HepG2 (cell line): ENCODE results near the gene HEXA. TPM values are rescaled to one million over a fixed set of nuclear protein-coding genes. Genes with fewer than 3 reads are reported as not detected.

Source experiments
- ATAC-seq: fragments of 200-7000 bp; cut with Tn5 transposase; 3 replicates; pipeline ENCODE4 v1.9.1; 2020; ENCODE audit warnings: mild to moderate bottlenecking, moderate library complexity
- BruUV-seq: library from RNA; stranded (reverse); fragments of 400-500 nt; replicated peaks from 2 replicates; lab custom pipeline; 2021; lab: Mats Ljungman, UMichigan
- CTCF ChIA-PET: fragments of 300-600 bp; formaldehyde crosslinking; extraction: SDS; loops from one replicate; lab custom pipeline; 2021; ENCODE audit warnings: low total read pairs, inconsistent platforms, low intra/inter-chr PET ratio; lab: Yijun Ruan, JAX
- POLR2A ChIA-PET: fragments of 350-600 bp; sonication (Branson Sonifier 250); formaldehyde crosslinking; loops from one replicate; lab custom pipeline; 2020; ENCODE audit warnings: antibody characterized with exemption, inconsistent platforms; lab: Yijun Ruan, JAX
- DNase-seq: peaks from one replicate; pipeline ENCODE4 v3.0.0-alpha.2; 2015; ENCODE audit warnings: low spot score
- FAIRE-seq: peaks from 3 replicates; lab custom pipeline; 2011; peaks lifted over from hg19 to GRCh38; lab: Jason Lieb, UNC
- H2AFZ ChIP-seq: one replicate; pipeline ENCODE4 v1.6.1; 2011; ENCODE audit warnings: low read length, inconsistent platforms
- H3K27ac ChIP-seq: fragments of 300-600 bp; 3 replicates; pipeline ENCODE4 v1.8.0; 2011; ENCODE audit warnings: mixed run types, mild to moderate bottlenecking, mixed read lengths, low read length, inconsistent platforms; ENCODE audit not compliant: insufficient read depth; ENCODE audit errors: extremely low read length
- H3K27me3 ChIP-seq, 2 experiments: fragments of 200-600 bp in 1 of 2; 2 replicates in 1 of 2; 3 replicates in 1 of 2; pipeline versions ENCODE4 v1.6.0 to v1.8.0; 2011; ENCODE audit warnings: low read length in 2 of 2, mild to moderate bottlenecking in 2 of 2, moderate library complexity in 2 of 2, inconsistent platforms in 1 of 2; ENCODE audit not compliant: insufficient read depth in 2 of 2, control insufficient read depth in 1 of 2
- H3K36me3 ChIP-seq, 2 experiments: fragments of 200-600 bp in 1 of 2; replicated peaks in 1 of 2; 2 replicates in 1 of 2; 3 replicates in 1 of 2; pipeline versions ENCODE4 v1.5.1 to v1.8.0; 2011; ENCODE audit warnings: low read length in 2 of 2, inconsistent platforms in 1 of 2; ENCODE audit not compliant: insufficient read depth in 2 of 2, control insufficient read depth in 1 of 2
- H3K4me1 ChIP-seq: 2 replicates; pipeline ENCODE4 v1.5.1; 2012; ENCODE audit warnings: low read length, inconsistent platforms; ENCODE audit not compliant: insufficient read depth
- H3K4me2 ChIP-seq: 2 replicates; pipeline ENCODE4 v1.6.0; 2011; ENCODE audit warnings: low read depth, low read length, inconsistent platforms
- H3K4me3 ChIP-seq, 3 experiments: fragments of 200-600 bp in 1 of 3; sonication (generic), shearing (Covaris generic) in 1 of 3; replicated peaks in 1 of 3; 2 replicates each; pipeline ENCODE4 v1.5.1; 2011 to 2016; ENCODE audit warnings: low read length in 3 of 3, inconsistent platforms in 2 of 3, low read depth in 2 of 3, mild to moderate bottlenecking in 2 of 3, control low read depth in 1 of 3, mixed read lengths in 1 of 3; ENCODE audit not compliant: insufficient read depth in 1 of 3
- H3K79me2 ChIP-seq: one replicate; pipeline ENCODE4 v1.6.1; 2011; ENCODE audit warnings: low read length, inconsistent platforms; ENCODE audit not compliant: insufficient read depth
- H3K9ac ChIP-seq: 2 replicates; pipeline ENCODE4 v1.6.0; 2011; ENCODE audit warnings: mild to moderate bottlenecking, low read depth, low read length, inconsistent platforms; ENCODE audit not compliant: insufficient read depth
- H3K9me3 ChIP-seq: 2 replicates; pipeline ENCODE4 v1.5.1; 2012; ENCODE audit warnings: mild to moderate bottlenecking, low read length
- H4K20me1 ChIP-seq: 2 replicates; pipeline ENCODE4 v1.6.0; 2011; ENCODE audit warnings: inconsistent platforms, mild to moderate bottlenecking, low read length, moderate library complexity; ENCODE audit not compliant: insufficient read depth
- CENPT ChIP-seq: sonication (generic); formaldehyde crosslinking; IDR thresholded peaks from 2 replicates; pipeline ENCODE4 v1.8.0; 2022; ENCODE audit warnings: low read depth, mild to moderate bottlenecking, moderate library complexity, missing genetic modification reagents
- CSRNP1 ChIP-seq: sonication (generic); formaldehyde crosslinking; IDR thresholded peaks from 2 replicates; pipeline ENCODE4 v1.8.1; 2023; ENCODE audit warnings: mild to moderate bottlenecking, missing genetic modification reagents
- FOXJ3 ChIP-seq: sonication (generic); formaldehyde crosslinking; IDR thresholded peaks from 2 replicates; pipeline ENCODE4 v1.4.0; 2020; ENCODE audit warnings: missing genetic modification reagents, mild to moderate bottlenecking, borderline replicate concordance
- HNRNPLL ChIP-seq: fragments of 200-400 bp; formaldehyde crosslinking; IDR thresholded peaks from 2 replicates; pipeline ENCODE4 v1.6.1; 2017; ENCODE audit warnings: mild to moderate bottlenecking, low read depth, low read length; ENCODE audit not compliant: poor library complexity, severe bottlenecking
- JUNB ChIP-seq: sonication (generic); formaldehyde crosslinking; IDR thresholded peaks from 2 replicates; pipeline ENCODE4 v1.8.0; 2022; ENCODE audit warnings: missing genetic modification reagents, mild to moderate bottlenecking, borderline replicate concordance
- KDM4B ChIP-seq: sonication (generic); formaldehyde crosslinking; IDR thresholded peaks from 2 replicates; pipeline ENCODE4 v1.4.0; 2020; ENCODE audit warnings: missing genetic modification reagents
- SETDB1 ChIP-seq: sonication (generic); formaldehyde crosslinking; IDR thresholded peaks from 2 replicates; pipeline ENCODE4 v1.5.1; 2020; ENCODE audit warnings: missing genetic modification reagents, mild to moderate bottlenecking, borderline replicate concordance
- SRSF1 ChIP-seq: fragments of 200-400 bp; formaldehyde crosslinking; optimal IDR thresholded peaks from 2 replicates; pipeline ENCODE3; 2017; ENCODE audit warnings: mild to moderate bottlenecking, low read depth, low read length, moderate library complexity
- TBX2 ChIP-seq: sonication (generic); formaldehyde crosslinking; IDR thresholded peaks from 2 replicates; pipeline ENCODE4 v1.5.0; 2020; ENCODE audit warnings: missing genetic modification reagents, mild to moderate bottlenecking, borderline replicate concordance
- ZBTB38 ChIP-seq: sonication (generic); formaldehyde crosslinking; IDR thresholded peaks from 2 replicates; pipeline ENCODE4 v1.5.1; 2020; ENCODE audit warnings: mild to moderate bottlenecking, missing genetic modification reagents
- ZNF280D ChIP-seq: sonication (generic); formaldehyde crosslinking; IDR thresholded peaks from 2 replicates; pipeline ENCODE4 v1.5.1; 2020; ENCODE audit warnings: mild to moderate bottlenecking, missing genetic modification reagents
- ZNF317 ChIP-seq: sonication (generic); formaldehyde crosslinking; IDR thresholded peaks from 2 replicates; pipeline ENCODE4 v1.5.0; 2020; ENCODE audit warnings: mild to moderate bottlenecking, missing genetic modification reagents
- ZNF776 ChIP-seq: sonication (generic); formaldehyde crosslinking; IDR thresholded peaks from 2 replicates; pipeline ENCODE4 v1.4.0; 2020; ENCODE audit warnings: mild to moderate bottlenecking, missing genetic modification reagents
- WGBS: methylation state at CpG from one replicate; pipeline ENCODE4 v1.1.6; 2017; ENCODE audit warnings: low lambda C conversion rate; 5-methylcytosine and 5-hydroxymethylcytosine counted together
- in situ Hi-C: cut with HindIII; loops from 2 replicates; pipeline ENCODE4 v1.10.0; 2017; ENCODE audit warnings: low pct_unique_long_range_greater_than_20kb; ENCODE audit not compliant: extremely low pct_ligation_motif_present
- intact Hi-C: fragments of 100-400 bp; cut with micrococcal nuclease; formaldehyde crosslinking; loops from one replicate; pipeline ENCODE4 v1.10.0; 2022; ENCODE audit not compliant: unreplicated experiment
- polyA plus RNA-seq, 8 experiments: library from polyadenylated mRNA; depleted of rRNA in 3 of 8; stranded (reverse) in 7 of 8; unstranded in 1 of 8; fragments of >200 nt; fragmentation: Illumina TruSeq in 4 of 8; extraction: Trizol in 4 of 8; gene quantifications; 2 replicates each; pipeline versions ENCODE4 v1.2.1 to v1.2.3, GENCODE V29; 2011 to 2016; ENCODE audit warnings: low read depth in 4 of 8, missing spikeins in 1 of 8, mixed read lengths in 1 of 8; ENCODE audit not compliant: insufficient read depth in 1 of 8
- total RNA-seq, 5 experiments: library from RNA; depleted of rRNA; stranded (reverse); fragments of >200 nt; fragmentation: Illumina TruSeq; extraction: Trizol; gene quantifications; 2 replicates each; pipeline ENCODE4 v1.2.3, GENCODE V29; 2016; ENCODE audit warnings: low read depth in 1 of 5

Gene HEXA
- total and polyA plus RNA-seq, 2 of the 13 experiments (the other 11 are each of a cell fraction or from before 2014, with no cell fraction given): 106 to 219 TPM

GRCh38 chr15:72313881-72314280 lies 61.9 kb downstream of the HEXA start (continued):
- no peak for TF ChIP-seq TBX2 (CRISPR knock-in tag)

GRCh38 chr15:72313448-72313840 lies 62.4 kb downstream of the HEXA start:
- TF ChIP-seq ZNF776 (CRISPR knock-in tag): no peak
- TF ChIP-seq CENPT (CRISPR knock-in tag): no peak
- no peak for TF ChIP-seq CSRNP1
- no peak for TF ChIP-seq ZNF280D (CRISPR knock-in tag)
- TF ChIP-seq ZNF317 (CRISPR knock-in tag): no peak
- no peak for TF ChIP-seq SRSF1
- no peak for TF ChIP-seq FOXJ3 (CRISPR knock-in tag)
- no peak for TF ChIP-seq SETDB1 (CRISPR knock-in tag)
- no peak for TF ChIP-seq JUNB (CRISPR knock-in tag)
- TF ChIP-seq ZBTB38 (CRISPR knock-in tag): no peak
- no peak for TF ChIP-seq KDM4B (CRISPR knock-in tag)
- no peak for TF ChIP-seq HNRNPLL
- H2AFZ ChIP-seq: no peak overlapping the region
- CTCF ChIA-PET: interaction anchor here (1.4 to 1.5 kb wide), 2 partner anchors 114 to 219 kb away, joined by 3 to 4 read pairs; no protein-coding TSS in a partner anchor
- WGBS: 66% methylated on average over 2 of the region's 2 CpGs
- no peaks in the 10 kb centered on the region for H3K79me2 ChIP-seq
- FAIRE-seq (no peak), ATAC-seq (no peak), DNase-seq (no peak)
- no peaks in the 10 kb centered on the region for H4K20me1 ChIP-seq
- H3K9me3 ChIP-seq: no peaks in the 10 kb centered on the region
- H3K9ac ChIP-seq: no peak overlapping the region
- in situ Hi-C loops: no loop called here
- no peak overlapping the region for H3K27ac ChIP-seq
- no peak overlapping the region for H3K4me2 ChIP-seq
- no TSS peak for BruUV-seq
- intact Hi-C loops: no loop called here
- peaks cover 7% of the 10 kb centered on the region; the same call in 1 of the 2 replicates for H3K4me1 ChIP-seq
- POLR2A ChIA-PET: no interaction called here
- H3K4me3 ChIP-seq: no peak overlapping the region
- no peaks in the 10 kb centered on the region for H3K36me3 ChIP-seq
- no peaks in the 10 kb centered on the region for H3K27me3 ChIP-seq
